Astrocyte (in vitro differentiated cells and primary cell): ENCODE data around the gene VWA8.

Source experiments
- CTCF ChIP-seq: IDR thresholded peaks from 2 replicates; pipeline ENCODE4 v1.5.1; 2011; ENCODE audit warnings: low read depth, mild to moderate bottlenecking, inconsistent platforms, low read length, moderate library complexity; ENCODE audit not compliant: insufficient read depth
- EZH2 ChIP-seq: IDR thresholded peaks from 2 replicates; pipeline ENCODE4 v1.6.1; 2012; ENCODE audit warnings: mild to moderate bottlenecking, low read length, inconsistent platforms; ENCODE audit not compliant: insufficient read depth

- TF ChIP-seq EZH2 (no peak), CTCF (no peak)
These were observed 351.1 kb downstream of the VWA8 start for GRCh38 chr13:41609828-41610227.
